ENCODE measurements around the gene COL5A3.
A peak's percentile ranks its signal among the peaks of the same experiment; 100 is the strongest.
"Not testable (repeated sequence)": the region's sequence is repeated elsewhere in the genome, so short reads cannot be mapped to it uniquely, and the experiment has no call there.

COL5A3 gene

DNA sequence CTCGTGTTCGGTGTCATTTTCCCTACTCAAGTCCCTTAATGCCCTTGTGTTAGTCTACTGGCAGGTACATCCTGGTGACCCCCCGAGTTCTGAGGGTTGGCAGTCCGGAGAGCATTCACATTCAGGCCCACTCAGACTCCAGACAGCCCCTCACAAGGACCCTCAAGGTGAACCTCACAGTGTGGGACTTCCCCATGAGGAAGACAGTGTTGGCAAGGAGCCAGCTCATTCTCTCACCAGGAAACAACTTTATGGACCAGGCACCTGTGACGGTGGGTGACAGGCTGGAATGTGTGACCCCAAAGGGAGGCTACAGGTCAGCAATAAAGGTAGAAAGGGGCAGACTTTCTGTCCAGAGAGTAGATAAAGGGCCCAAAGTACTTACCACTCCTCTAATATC is 27.5 kb upstream of the COL5A3 start:
- in situ Hi-C loops (cut with HindIII; ENCODE audit: low sequenced_read_pairs): no loop called here
- no peak for DNase-seq (ENCODE audit: low read depth, low spot score)
- TF ChIP-seq, protein P1, sequence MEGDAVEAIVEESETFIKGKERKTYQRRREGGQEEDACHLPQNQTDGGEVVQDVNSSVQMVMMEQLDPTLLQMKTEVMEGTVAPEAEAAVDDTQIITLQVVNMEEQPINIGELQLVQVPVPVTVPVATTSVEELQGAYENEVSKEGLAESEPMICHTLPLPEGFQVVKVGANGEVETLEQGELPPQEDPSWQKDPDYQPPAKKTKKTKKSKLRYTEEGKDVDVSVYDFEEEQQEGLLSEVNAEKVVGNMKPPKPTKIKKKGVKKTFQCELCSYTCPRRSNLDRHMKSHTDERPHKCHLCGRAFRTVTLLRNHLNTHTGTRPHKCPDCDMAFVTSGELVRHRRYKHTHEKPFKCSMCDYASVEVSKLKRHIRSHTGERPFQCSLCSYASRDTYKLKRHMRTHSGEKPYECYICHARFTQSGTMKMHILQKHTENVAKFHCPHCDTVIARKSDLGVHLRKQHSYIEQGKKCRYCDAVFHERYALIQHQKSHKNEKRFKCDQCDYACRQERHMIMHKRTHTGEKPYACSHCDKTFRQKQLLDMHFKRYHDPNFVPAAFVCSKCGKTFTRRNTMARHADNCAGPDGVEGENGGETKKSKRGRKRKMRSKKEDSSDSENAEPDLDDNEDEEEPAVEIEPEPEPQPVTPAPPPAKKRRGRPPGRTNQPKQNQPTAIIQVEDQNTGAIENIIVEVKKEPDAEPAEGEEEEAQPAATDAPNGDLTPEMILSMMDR (IDR thresholded peaks at IDR 0.05; ENCODE audit: low read depth, low read length): no peak
- no peak overlapping the region for H3K4me3 ChIP-seq (ENCODE audit: low read depth, low read length)

DNA sequence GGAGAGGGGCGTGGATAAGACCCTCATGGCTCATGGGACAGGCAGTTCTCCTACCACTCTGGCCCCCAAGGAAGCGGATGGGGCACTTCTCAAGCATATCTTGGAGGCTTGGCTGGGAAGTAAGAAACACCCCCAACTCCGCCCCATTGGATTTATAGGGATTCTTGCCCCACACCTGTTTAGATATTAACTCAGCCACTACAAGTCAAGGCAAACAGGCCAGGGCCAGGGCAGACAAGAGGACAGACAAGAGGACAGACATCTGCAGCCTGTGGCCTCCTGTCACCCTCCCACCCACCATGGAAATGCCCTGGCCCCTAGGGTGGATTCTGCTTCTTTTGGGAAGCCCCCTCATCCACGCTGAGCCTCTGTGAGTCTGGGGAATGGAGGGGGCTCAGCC is 27.1 kb upstream of the COL5A3 start:
- no peak overlapping the region for H3K4me3 ChIP-seq (ENCODE audit: low read depth, low read length)
- TF ChIP-seq, protein P1 (IDR thresholded peaks at IDR 0.05; ENCODE audit: low read depth, low read length): no peak
- in situ Hi-C loops (cut with HindIII; ENCODE audit: low sequenced_read_pairs): no loop called here
- DNase-seq (ENCODE audit: low read depth, low spot score): no peak

DNA sequence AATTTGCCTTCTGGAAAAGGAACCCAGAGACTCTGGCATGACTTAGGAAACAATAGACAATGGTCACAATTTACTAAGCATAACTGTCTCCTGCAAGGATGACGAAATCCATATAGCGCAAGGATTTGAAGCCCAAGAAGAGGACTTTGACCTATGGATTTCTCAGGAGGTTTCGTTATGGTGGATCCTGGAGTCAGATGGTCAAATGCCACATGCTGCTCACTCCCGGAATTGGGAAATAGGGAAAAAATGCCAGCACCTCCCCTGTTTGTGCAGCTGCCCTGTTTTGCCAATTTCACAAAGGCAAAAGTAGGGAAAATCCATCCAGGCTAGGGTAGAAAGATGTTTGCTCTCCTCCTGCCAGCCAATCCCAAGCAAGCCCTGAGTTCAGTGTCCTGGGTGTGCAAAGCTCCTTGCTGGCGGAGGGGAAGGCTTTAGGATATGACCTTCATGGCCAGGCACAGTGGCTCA is 26.3 kb upstream of the COL5A3 start:
- no peak for DNase-seq (ENCODE audit: low read depth, low spot score)
- H3K4me3 ChIP-seq (ENCODE audit: low read depth, low read length): no peak overlapping the region
- TF ChIP-seq, protein P1 (IDR thresholded peaks at IDR 0.05; ENCODE audit: low read depth, low read length): no peak
- in situ Hi-C loops (cut with HindIII; ENCODE audit: low sequenced_read_pairs): no loop called here

DNA sequence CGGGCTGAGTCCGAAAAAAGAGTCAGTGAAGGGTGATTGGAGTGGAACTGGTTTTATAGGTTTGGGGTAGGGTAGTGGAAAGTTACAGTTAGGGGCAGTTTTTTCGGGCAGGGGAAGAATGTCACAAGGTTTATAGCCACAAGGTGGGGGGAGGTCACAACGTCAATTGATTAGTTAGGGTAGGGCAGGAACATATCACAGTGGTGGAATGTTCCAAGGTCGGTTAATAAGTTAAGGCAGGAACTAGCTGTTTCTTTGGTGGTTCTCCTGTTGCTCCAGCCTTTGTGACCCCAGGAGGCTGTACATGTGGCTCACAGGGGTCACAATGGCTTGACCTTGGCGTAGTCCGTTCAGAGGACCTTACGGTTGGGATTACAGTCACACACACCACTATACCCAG is 23.3 kb upstream of the COL5A3 start:
- no peak overlapping the region for H3K4me3 ChIP-seq (ENCODE audit: low read depth, low read length)
- in situ Hi-C loops (cut with HindIII; ENCODE audit: low sequenced_read_pairs): no loop called here
- TF ChIP-seq, protein P1 (IDR thresholded peaks at IDR 0.05; ENCODE audit: low read depth, low read length): no peak
- DNase-seq (ENCODE audit: low read depth, low spot score): no peak

GRCh38 chr19:10027158-10027997 is 17.1 kb upstream of the COL5A3 start:
- no peak overlapping the region for H3K4me3 ChIP-seq (ENCODE audit: low read depth, low read length)
- in situ Hi-C loops (cut with HindIII; ENCODE audit: low sequenced_read_pairs): no loop called here
- TF ChIP-seq, protein P1 (IDR thresholded peaks at IDR 0.05; ENCODE audit: low read depth, low read length): peak; percentile 84
- peak; percentile 90 for DNase-seq (ENCODE audit: low read depth, low spot score)

DNA sequence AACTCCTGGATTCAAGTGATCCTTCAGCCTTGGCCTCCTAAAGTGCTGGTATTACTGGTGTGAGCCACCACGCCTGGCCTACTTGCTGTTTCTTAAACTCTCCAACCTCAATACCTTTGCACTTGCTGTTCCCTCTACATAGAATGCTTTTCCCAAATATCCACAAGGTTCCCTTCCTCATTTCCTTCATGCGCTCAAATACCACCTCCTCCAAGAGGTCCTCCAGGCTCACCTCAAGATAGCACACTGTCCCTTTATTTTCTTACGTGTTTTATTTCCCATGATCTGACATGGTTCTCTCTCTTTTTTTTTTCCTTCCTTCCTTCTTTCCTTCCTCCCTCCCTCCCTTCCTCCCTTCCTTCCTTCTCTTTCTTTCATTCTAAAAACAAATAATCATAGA is 16.4 kb upstream of the COL5A3 start:
- TF ChIP-seq, protein P1 (IDR thresholded peaks at IDR 0.05; ENCODE audit: low read depth, low read length): no peak
- in situ Hi-C loops (cut with HindIII; ENCODE audit: low sequenced_read_pairs): no loop called here
- DNase-seq (ENCODE audit: low read depth, low spot score): no peak
- no peak overlapping the region for H3K4me3 ChIP-seq (ENCODE audit: low read depth, low read length)

DNA sequence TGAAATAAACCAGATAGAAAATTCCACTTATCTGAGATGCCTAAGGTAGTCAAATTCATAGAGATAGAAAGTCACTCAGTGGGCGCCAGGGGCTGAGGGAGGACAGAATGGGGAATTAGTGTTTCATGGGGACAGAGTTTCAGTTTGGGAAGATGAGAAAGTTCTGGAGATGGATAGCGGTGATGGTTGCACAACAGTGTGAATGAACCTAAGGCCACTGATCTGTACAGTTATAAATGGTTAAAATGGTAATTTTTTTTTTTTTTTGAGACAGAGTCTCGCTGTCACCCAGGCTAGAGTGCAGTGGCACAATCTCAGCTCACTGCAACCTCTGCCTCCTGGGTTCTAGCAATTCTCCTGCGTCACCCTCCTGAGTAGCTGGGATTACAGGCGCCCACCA is 12.8 kb upstream of the COL5A3 start:
- in situ Hi-C loops (cut with HindIII; ENCODE audit: low sequenced_read_pairs); DNase-seq (ENCODE audit: low read depth, low spot score); H3K4me3 ChIP-seq (ENCODE audit: low read depth, low read length): not testable (repeated sequence)

Measured in astrocyte of the spinal cord (primary cell).